T-helper 22 cell (primary cell): ENCODE measurements around the gene ATOH8.

Experiments used
- DNase-seq: peaks from one replicate; pipeline ENCODE4 v3.0.0-alpha.2; 2020; ENCODE audit warnings: low read depth

ATOH8 gene

GRCh38 chr2:85802354-85803103 is 48.7 kb downstream of the ATOH8 start:
- DNase-seq: no peak

- no peak for DNase-seq
Observed at GRCh38 chr2:85803704-85804425, 50.1 kb downstream of the ATOH8 start.

GRCh38 chr2:85804583-85804982 is 50.8 kb downstream of the ATOH8 start:
- DNase-seq: no peak

- no peak for DNase-seq
Observed at GRCh38 chr2:85806358-85807118, 52.7 kb downstream of the ATOH8 start.

GRCh38 chr2:85807756-85808155 is 54.0 kb downstream of the ATOH8 start:
- DNase-seq: no peak

- no peak for DNase-seq
Observed at GRCh38 chr2:85810371-85811179, 56.8 kb downstream of the ATOH8 start.

- no peak for DNase-seq
Observed at GRCh38 chr2:85811180-85812093, 57.6 kb downstream of the ATOH8 start.

GRCh38 chr2:85812094-85812735 is 58.4 kb downstream of the ATOH8 start:
- DNase-seq: no peak

- DNase-seq: no peak
Observed at GRCh38 chr2:85813211-85813981, 59.6 kb downstream of the ATOH8 start.

GRCh38 chr2:85813982-85814801 is 60.4 kb downstream of the ATOH8 start:
- peak; percentile 30 for DNase-seq

GRCh38 chr2:85814802-85815550 is 61.2 kb downstream of the ATOH8 start:
- no peak for DNase-seq

- DNase-seq: no peak
Observed at GRCh38 chr2:85819811-85820510, 66.2 kb downstream of the ATOH8 start.

- DNase-seq: no peak
Observed at GRCh38 chr2:85822766-85823165, 69.0 kb downstream of the ATOH8 start.

- no peak for DNase-seq
Observed at GRCh38 chr2:85823951-85824350, 70.2 kb downstream of the ATOH8 start.

GRCh38 chr2:85826990-85827878 is 73.4 kb downstream of the ATOH8 start:
- peak; percentile 54 for DNase-seq

GRCh38 chr2:85827879-85828569 is 74.2 kb downstream of the ATOH8 start:
- no peak for DNase-seq
